G401 (cell line): ENCODE results near the gene RMI2. TPM values are rescaled to one million over a fixed set of nuclear protein-coding genes. Genes with fewer than 3 reads are reported as not detected.

Experiments
- DNase-seq: peaks from one replicate; pipeline ENCODE4 v3.0.0-alpha.2; 2015; ENCODE audit warnings: low spot score
- in situ Hi-C: cut with HindIII; loops from 2 replicates; pipeline ENCODE4 v1.10.0; 2016; ENCODE audit warnings: low sequenced_read_pairs, mixed read lengths
- total RNA-seq: library from RNA; depleted of rRNA; stranded (reverse); fragments of >200 nt; shearing (Covaris generic); gene quantifications from 2 replicates; pipeline ENCODE4 v1.2.3, GENCODE V29; 2014

The RMI2 gene
- total RNA-seq, 1 experiment from 2014 or later = 63.3 TPM

GRCh38 chr16:11308493-11309283, 36.6 kb upstream of the RMI2 start:
- no peak for DNase-seq
- in situ Hi-C loops = no loop called here

GRCh38 chr16:11309895-11310633, 35.2 kb upstream of the RMI2 start:
- DNase-seq = no peak
- in situ Hi-C loops = no loop called here

GRCh38 chr16:11310634-11310977, 34.7 kb upstream of the RMI2 start:
- in situ Hi-C loops = no loop called here
- DNase-seq = no peak

DNA sequence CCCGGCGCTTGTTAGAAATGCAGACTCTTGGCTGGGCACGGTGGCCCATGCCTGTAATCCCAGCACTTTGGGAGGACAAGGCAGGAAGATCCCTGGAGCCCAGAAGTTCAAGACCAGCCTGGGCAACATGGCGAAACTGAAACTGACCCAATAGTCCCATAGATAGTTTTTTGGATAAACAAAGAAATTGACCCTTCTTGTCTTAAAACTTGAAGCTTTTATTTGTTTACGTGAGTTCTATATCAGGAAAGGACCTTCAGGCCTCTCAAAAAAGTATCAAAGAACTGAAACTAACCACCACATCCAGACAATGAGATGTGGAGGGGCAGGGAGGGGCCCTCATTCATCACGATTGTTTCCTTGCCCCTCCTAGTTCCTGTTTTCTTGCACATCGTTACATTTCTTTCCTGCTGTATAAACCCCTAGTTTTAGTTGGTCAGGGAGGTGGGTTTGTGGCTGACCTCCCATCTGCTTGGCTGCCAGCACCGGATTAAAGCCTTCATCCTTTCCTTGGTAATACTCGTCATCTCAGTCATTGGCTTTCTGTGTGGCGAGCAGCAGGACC, 34.2 kb upstream of the RMI2 start:
- in situ Hi-C loops = no loop called here
- no peak for DNase-seq

DNA sequence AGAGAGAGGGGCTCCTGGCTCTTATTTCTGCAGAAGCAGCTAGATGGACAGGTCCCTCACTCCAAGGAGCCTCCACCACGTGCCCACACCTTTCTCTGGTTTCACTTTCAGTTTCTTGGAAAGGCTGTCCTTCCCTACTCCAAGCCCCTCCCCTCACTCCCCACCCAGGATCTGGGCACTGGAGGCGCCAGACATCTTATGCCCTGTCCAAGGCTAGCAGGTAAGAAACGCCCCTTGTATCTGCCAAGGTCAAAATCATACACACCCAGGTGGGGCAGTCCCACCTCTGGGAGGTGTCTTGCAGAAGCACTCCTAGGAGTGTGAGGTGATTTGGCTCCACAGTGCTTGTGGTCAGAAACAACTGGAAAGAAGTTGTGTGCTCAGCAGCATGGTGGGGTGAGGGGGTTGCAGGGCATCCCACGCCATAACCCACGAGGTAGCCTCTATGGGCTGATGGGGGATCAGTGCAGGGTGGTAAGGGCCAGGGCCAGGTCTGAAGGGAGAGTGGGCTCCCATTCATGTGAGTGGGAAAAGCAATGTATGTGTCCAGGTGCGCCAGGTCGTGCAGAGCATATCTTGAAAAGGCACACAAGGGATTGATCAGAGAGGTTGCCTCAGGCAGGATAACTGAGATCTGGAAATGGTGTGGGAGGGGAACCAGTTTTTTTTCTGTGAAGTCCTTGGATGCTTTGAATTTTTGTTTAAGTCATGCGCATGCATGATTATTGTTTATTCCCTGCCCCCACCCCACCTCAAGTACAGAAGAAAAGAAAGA, 32.4 kb upstream of the RMI2 start:
- in situ Hi-C loops = no loop called here
- DNase-seq = no peak

DNA sequence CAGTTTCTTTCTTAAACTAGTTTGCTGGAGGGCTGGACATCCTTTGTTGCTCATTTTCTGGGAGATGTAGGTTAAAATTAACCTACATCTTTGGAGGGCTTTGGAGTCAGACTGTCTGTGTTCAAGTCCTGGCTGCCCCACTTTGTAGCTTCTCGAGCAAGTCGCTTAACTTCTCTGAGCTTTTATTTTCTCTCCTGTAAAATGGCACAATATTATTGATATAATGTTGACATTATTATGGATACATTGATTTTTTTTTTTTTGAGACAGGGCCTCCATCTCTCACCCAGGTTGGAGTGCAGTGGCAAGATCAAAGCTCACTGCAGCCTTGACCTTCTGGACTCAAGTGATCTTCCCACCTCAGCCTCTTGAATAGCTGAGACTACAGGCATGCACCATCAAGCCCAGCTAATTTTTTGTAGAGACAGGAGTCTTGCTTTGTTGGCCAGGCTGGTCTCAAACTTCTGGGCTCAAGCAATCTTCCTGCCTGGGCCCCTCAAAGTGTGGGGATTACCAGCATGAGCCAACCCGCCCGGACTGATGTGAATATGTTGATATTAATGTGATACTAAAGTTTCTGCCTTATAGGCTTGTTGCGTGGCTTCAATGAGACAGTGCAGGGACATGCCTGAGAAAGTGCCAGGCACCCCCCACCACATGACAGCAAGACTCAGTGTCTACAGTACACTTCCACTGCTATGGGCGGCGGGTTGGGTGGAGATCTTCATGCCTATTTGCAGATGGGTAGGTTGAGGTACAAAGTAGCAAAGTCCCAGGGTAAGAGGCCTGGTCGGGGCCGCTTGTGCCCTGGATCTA, 31.6 kb upstream of the RMI2 start:
- DNase-seq = no peak

DNA sequence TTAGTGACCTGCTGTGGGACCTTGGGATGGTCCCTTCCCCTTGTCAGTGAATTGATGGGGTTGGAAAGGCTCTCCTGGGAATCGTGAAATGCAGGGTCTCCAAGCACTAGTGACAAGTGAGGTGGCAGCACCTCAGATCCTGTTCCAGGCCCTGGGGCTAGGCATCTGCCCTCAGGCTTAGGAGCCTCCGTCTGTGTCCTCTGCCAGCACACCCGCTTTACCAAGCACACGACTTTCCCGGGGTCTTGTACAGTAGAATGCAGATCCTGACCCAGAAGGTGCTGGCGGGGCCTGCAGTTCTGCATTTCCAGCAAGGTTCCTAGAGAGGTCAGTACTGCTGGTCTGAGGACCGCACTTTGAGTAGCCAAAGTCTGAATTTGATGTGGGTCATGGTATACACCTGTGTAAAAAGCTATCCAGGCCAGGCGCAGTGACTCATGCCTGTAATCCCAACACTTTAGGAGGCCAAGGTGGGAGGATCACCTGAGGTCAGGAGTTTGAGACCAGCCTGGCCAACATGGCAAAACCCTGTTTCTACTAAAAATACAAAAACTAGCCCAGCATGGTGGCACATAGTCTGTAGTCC, 30.9 kb upstream of the RMI2 start:
- no peak for DNase-seq
- in situ Hi-C loops = no loop called here

More for the DNA sequence above, 31.6 kb upstream of the RMI2 start:
- in situ Hi-C loops = no loop called here

GRCh38 chr16:11315510-11315909, 29.7 kb upstream of the RMI2 start:
- in situ Hi-C loops = no loop called here
- no peak for DNase-seq

DNA sequence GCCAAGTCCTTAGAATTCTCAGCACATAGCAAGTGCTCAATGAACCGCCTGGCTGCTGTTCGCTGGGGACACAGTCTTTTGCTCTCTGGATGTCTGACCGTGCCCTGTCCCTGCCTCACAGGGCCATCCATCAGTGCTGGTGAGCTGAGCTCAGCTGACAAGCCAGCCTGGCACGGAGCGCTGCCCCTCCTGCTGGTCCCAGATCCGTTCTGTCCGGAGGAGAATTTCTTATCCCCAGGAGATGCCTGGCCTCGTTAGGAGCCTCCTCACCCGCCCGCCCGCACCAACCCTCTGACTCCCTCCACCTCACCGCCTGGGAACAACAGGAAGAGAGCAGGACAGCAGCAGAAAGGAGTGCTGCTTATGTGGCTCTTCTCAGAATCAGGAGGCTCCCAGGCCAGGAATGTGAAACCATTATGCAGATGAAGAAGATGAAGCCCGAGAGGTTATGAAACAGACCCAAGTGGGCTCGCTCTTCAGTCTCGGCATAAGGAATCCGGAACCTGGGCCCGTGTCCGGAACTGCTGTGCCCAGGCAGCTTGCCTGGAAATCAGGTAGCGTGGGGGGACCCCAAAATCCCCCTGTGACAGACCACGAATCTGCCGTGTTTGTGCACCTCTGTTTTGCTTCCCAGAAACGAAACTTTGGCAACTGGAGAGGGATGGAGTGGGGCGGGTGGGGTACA, 28.8 kb upstream of the RMI2 start:
- in situ Hi-C loops = no loop called here
- DNase-seq = no peak

GRCh38 chr16:11318817-11319216, 26.4 kb upstream of the RMI2 start:
- DNase-seq = no peak
- in situ Hi-C loops = no loop called here

GRCh38 chr16:11319529-11320146, 25.6 kb upstream of the RMI2 start:
- no peak for DNase-seq
- in situ Hi-C loops = no loop called here

- in situ Hi-C loops = no loop called here
- no peak for DNase-seq
Measured at GRCh38 chr16:11320170-11320569, 25.1 kb upstream of the RMI2 start.

DNA sequence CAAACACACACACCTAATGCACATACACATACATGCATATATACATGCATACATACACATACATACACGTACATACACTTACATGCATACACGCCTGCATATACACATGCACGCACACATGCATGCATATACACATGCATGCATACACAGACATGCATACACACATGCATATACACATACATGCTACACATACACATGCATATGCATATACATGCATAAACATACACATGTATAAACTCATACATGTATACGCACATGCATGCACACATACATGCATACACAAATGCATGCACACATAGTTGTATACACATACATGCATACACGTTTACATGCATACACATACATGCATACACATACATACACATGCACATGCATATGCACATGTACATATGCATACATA, 23.6 kb upstream of the RMI2 start:
- no peak for DNase-seq
- in situ Hi-C loops = no loop called here

DNA sequence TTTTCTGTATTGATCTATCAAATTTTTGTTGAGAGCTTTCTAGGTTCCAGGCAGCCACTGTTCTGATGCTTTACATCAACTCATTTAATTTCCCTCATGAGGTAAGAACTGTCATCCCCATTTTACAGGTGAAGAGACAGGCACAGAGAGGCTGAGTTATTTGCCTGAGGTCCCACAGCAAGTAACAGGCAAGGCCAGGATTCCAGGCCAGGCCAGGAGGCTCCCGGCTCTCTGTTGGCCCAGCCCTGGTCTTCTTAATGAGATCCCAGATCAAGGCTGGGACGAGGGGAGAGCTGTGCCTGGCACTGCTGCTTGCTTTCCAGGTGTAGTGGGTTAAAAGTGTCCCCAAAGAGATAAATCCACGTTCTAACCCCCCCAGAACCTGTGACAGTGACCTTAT, 22.4 kb upstream of the RMI2 start:
- in situ Hi-C loops = no loop called here
- DNase-seq = no peak

DNA sequence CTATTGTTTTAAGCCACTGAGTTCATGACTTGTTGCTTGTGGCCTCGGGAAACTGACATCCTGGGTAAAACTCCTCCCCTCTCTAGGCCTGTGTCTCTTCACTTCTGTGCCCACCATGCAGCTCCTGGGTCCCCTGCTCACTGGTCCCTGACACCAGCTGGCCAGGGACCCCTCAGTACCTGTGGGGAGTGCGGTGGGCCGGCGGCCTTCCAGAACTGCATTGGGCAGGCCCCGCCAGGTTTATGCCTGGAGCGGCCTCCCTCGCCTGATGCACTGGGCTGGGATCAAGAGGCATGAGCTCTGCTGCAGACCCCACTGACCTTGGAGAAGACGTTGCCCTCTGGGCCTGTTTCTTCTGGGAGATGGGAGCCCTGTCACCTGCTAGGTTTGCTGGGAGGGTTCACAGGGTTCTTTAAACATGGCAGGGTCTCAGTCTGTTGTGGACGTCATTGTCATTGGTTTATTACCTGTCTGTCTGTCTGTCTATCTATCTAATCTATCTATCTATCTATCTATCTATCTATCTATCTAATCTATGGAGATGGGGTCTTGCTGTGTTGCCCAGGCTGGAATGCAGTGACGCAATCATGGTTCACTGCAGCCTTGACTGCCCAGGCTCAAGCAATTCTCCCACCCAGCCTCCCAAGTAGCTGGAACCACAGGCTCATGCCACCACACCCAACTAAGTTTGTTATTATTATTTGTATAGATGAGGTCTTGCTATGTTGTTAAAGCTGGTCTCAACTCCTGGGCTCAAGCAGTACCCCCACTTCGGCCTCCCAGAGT, 21.5 kb upstream of the RMI2 start:
- DNase-seq = no peak
- in situ Hi-C loops = no loop called here

- no peak for DNase-seq
- in situ Hi-C loops = no loop called here
Measured at GRCh38 chr16:11325404-11326083, 19.7 kb upstream of the RMI2 start.
